Measurements from ENCODE around the gene TMEM168. TPM values are rescaled to one million over a fixed set of nuclear protein-coding genes. Genes with fewer than 3 reads are reported as not detected.

TMEM168 gene
- total and polyA plus RNA-seq, 2 donors (not counting 3 experiments of a cell fraction or from before 2014, with no cell fraction given), result 23.4 to 24.4 TPM

- DNase-seq (ENCODE audit: low read depth, low spot score) (no peak), FAIRE-seq (no peak)
- H3K4me3 ChIP-seq (replicated peaks in 1 of 3; ENCODE audit: insufficient read depth in 1 of 3, low read depth in 1 of 3, low read length in 3 of 3), result no peak overlapping the region
- no peak overlapping the region for H3K27ac ChIP-seq (ENCODE audit: insufficient read depth, low read depth, low read length)
- dilution Hi-C loops (cut with MboI; ENCODE audit: extremely low pct_ligation_motif_present, low sequenced_read_pairs), result no loop called here
- intact Hi-C loops (cut with micrococcal nuclease), result no loop called here
- H3K4me1 ChIP-seq (ENCODE audit: control insufficient read depth, extremely low read depth, insufficient read depth, low read length), result no peaks in the 10 kb centered on the region
- H3K9ac ChIP-seq (replicated peaks; ENCODE audit: extremely low read depth, insufficient read depth, low read length), result no peak overlapping the region
- H3K79me2 ChIP-seq (ENCODE audit: control insufficient read depth, insufficient read depth, low read length), result no peaks in the 10 kb centered on the region
- H3K4me2 ChIP-seq (ENCODE audit: insufficient read depth, low read length), result no peak overlapping the region
- H4K20me1 ChIP-seq (replicated peaks; ENCODE audit: control insufficient read depth, extremely low read depth, insufficient read depth, low read length), result no peaks in the 10 kb centered on the region
- no peaks in the 10 kb centered on the region for H3K27me3 ChIP-seq (ENCODE audit: control insufficient read depth in 2 of 2, insufficient read depth in 2 of 2, low read length in 2 of 2)
- H3K36me3 ChIP-seq (ENCODE audit: control insufficient read depth in 2 of 2, extremely low read depth in 1 of 2, insufficient read depth in 2 of 2, low read length in 2 of 2), result no peaks in the 10 kb centered on the region
- no peak for TF ChIP-seq GATA2 (IDR thresholded peaks at IDR 0.05; ENCODE audit: insufficient read depth, insufficient read length, low read depth, low read length)
- TF ChIP-seq POLR2A (IDR thresholded peaks at IDR 0.05; ENCODE audit: low read depth, low read length), result no peak
- TF ChIP-seq FOS (IDR thresholded peaks at IDR 0.05; ENCODE audit: borderline replicate concordance, insufficient read depth, low read length), result no peak
- TF ChIP-seq EZH2 (IDR thresholded peaks at IDR 0.05; ENCODE audit: borderline replicate concordance, low read depth, low read length, severe bottlenecking), result no peak
- no peak for TF ChIP-seq MYC (IDR thresholded peaks at IDR 0.05; ENCODE audit: low read depth, low read length)
- TF ChIP-seq MAX (IDR thresholded peaks at IDR 0.05; ENCODE audit: insufficient read depth, insufficient read length), result no peak
- no peak for TF ChIP-seq JUN (IDR thresholded peaks at IDR 0.05; ENCODE audit: borderline replicate concordance, insufficient read depth, insufficient read length, low read depth)
- no peak for TF ChIP-seq CTCF (IDR thresholded peaks at IDR 0.05; ENCODE audit: extremely low read depth in 1 of 2, insufficient read depth in 1 of 2, low read depth in 1 of 2, low read length in 2 of 2)
- TF ChIP-seq POLR2AphosphoS5 (IDR thresholded peaks at IDR 0.05; ENCODE audit: insufficient read depth, low read depth, low read length), result no peak
- no TSS peak for BruUV-seq (replicated peaks)
- CTCF ChIA-PET, result no interaction called here
- no peaks in the 10 kb centered on the region for H3K9me3 ChIP-seq (replicated peaks; ENCODE audit: control insufficient read depth, insufficient read depth, low read length)
- POLR2A ChIA-PET, result no interaction called here
- no peak overlapping the region for H2AFZ ChIP-seq (ENCODE audit: low read depth, low read length)
- no peaks in the 10 kb centered on the region for H3K9me1 ChIP-seq (replicated peaks; ENCODE audit: control insufficient read depth, extremely low read depth, insufficient read depth, low read length)
These were observed 25.1 kb downstream of the TMEM168 start for GRCh38 chr7:112765105-112765504.

All from endothelial cell of umbilical vein (primary cell).